AG09319 (cell line): ENCODE data around the gene DLL1.

ENCODE experiments used
- DNase-seq: peaks from one replicate; pipeline ENCODE4 v3.0.0-alpha.2; 2010; ENCODE audit warnings: low read depth; ENCODE audit errors: extremely low read depth
- CTCF ChIP-seq: IDR thresholded peaks from 2 replicates; pipeline ENCODE4 v1.5.1; 2011; ENCODE audit warnings: low read depth, mild to moderate bottlenecking, inconsistent platforms, low read length, moderate library complexity

Gene DLL1

GRCh38 chr6:170264086-170264485 lies 26.8 kb downstream of the DLL1 start:
- no peak for TF ChIP-seq CTCF
- DNase-seq, result no peak

GRCh38 chr6:170263410-170263809 lies 27.5 kb downstream of the DLL1 start:
- no peak for DNase-seq
- no peak for TF ChIP-seq CTCF

GRCh38 chr6:170262489-170263088 lies 28.3 kb downstream of the DLL1 start:
- no peak for TF ChIP-seq CTCF
- DNase-seq, result no peak

- no peak for TF ChIP-seq CTCF
- DNase-seq, result no peak
Observed at GRCh38 chr6:170261643-170262488, 29.0 kb downstream of the DLL1 start.

- DNase-seq, result no peak
- TF ChIP-seq CTCF, result no peak
Observed at GRCh38 chr6:170260686-170261085, 30.2 kb downstream of the DLL1 start.

GRCh38 chr6:170259278-170259677 lies 31.6 kb downstream of the DLL1 start:
- no peak for DNase-seq
- TF ChIP-seq CTCF, result no peak

- no peak for DNase-seq
- TF ChIP-seq CTCF, result no peak
Observed at GRCh38 chr6:170258407-170258806, 32.5 kb downstream of the DLL1 start.
